Stimulated activated CD4-positive, alpha-beta T cell treated with anti-CD3 and anti-CD28 coated beads, TNF-alpha, amount 100 ng/mL, for 24 hours (primary cell): ENCODE measurements around the gene CEP128.

Experiments
- DNase-seq, 3 experiments: peaks; one replicate each; pipeline ENCODE4 v3.0.0-alpha.2; 2020; ENCODE audit warnings: low read depth in 3 of 3

CEP128 gene

GRCh38 chr14:80545935-80546854 lies 395.3 kb downstream of the CEP128 start:
- DNase-seq = no peak

GRCh38 chr14:80544366-80544765 lies 397.2 kb downstream of the CEP128 start:
- DNase-seq = no peak

- no peak for DNase-seq
Observed at GRCh38 chr14:80543211-80543610, 398.3 kb downstream of the CEP128 start.

- DNase-seq = no peak
Observed at GRCh38 chr14:80538633-80539375, 402.7 kb downstream of the CEP128 start.

GRCh38 chr14:80537626-80538025 lies 403.9 kb downstream of the CEP128 start:
- no peak for DNase-seq

GRCh38 chr14:80536456-80536855 lies 405.1 kb downstream of the CEP128 start:
- no peak for DNase-seq

GRCh38 chr14:80535171-80535570 lies 406.4 kb downstream of the CEP128 start:
- no peak for DNase-seq

GRCh38 chr14:80523518-80524117 lies 417.9 kb downstream of the CEP128 start:
- DNase-seq = no peak

- DNase-seq = no peak
Observed at GRCh38 chr14:80522936-80523335, 418.6 kb downstream of the CEP128 start.

GRCh38 chr14:80522411-80522810 lies 419.1 kb downstream of the CEP128 start:
- DNase-seq = no peak

- no peak for DNase-seq
Observed at GRCh38 chr14:80521456-80521855, 420.1 kb downstream of the CEP128 start.

- no peak for DNase-seq
Observed at GRCh38 chr14:80519002-80519401, 422.5 kb downstream of the CEP128 start.

- DNase-seq = no peak
Observed at GRCh38 chr14:80518173-80518572, 423.4 kb downstream of the CEP128 start.

- DNase-seq = no peak
Observed at GRCh38 chr14:80507292-80507869, 434.2 kb downstream of the CEP128 start.

GRCh38 chr14:80504781-80505180 lies 436.8 kb downstream of the CEP128 start:
- no peak for DNase-seq

- no peak for DNase-seq
Observed at GRCh38 chr14:80498533-80498932, 443.0 kb downstream of the CEP128 start.

GRCh38 chr14:80496090-80496489 lies 445.4 kb downstream of the CEP128 start:
- no peak for DNase-seq

- no peak for DNase-seq
Observed at GRCh38 chr14:80494769-80495168, 446.8 kb downstream of the CEP128 start.

- no peak for DNase-seq
Observed at GRCh38 chr14:80493620-80494019, 447.9 kb downstream of the CEP128 start.

- DNase-seq = no peak
Observed at GRCh38 chr14:80491650-80492049, 449.9 kb downstream of the CEP128 start.

GRCh38 chr14:80491131-80491530 lies 450.4 kb downstream of the CEP128 start:
- DNase-seq = no peak

GRCh38 chr14:80489513-80489912 lies 452.0 kb downstream of the CEP128 start:
- no peak for DNase-seq
